Gastrocnemius medialis (tissue), 4 donors: ENCODE results near the gene AVEN.

Source experiments
- CTCF ChIP-seq, 5 experiments: fragments of 450-650 bp in 3 of 5; fragments of 200-600 bp in 2 of 5; sonication (generic) in 2 of 5; IDR thresholded peaks in 4 of 5; conservative IDR thresholded peaks in 1 of 5; 1 replicate in 4 of 5; 2 replicates in 1 of 5; pipeline ENCODE4 v1.5.1; 2016 to 2019; ENCODE audit warnings: antibody characterized with exemption in 5 of 5, mild to moderate bottlenecking in 3 of 5, moderate library complexity in 3 of 5
- POLR2A ChIP-seq, 2 donors: fragments of 450-650 bp; IDR thresholded peaks; one replicate each; pipeline ENCODE4 v1.6.1; 2017; ENCODE audit warnings: antibody characterized with exemption in 2 of 2, mild to moderate bottlenecking in 2 of 2, moderate library complexity in 2 of 2

GRCh38 chr15:34025252-34025651 is 13.8 kb downstream of the AVEN start:
- TF ChIP-seq CTCF (IDR thresholded peaks at IDR 0.05 in 4 of 5, conservative IDR thresholded peaks at IDR 0.05 in 1 of 5) (no peak), POLR2A (IDR thresholded peaks at IDR 0.05) (no peak)
